GM15510 (cell line): Measurements from ENCODE around the gene CHMP2B.

Experiments used
- POLR2A ChIP-seq: IDR thresholded peaks from 3 replicates; pipeline ENCODE4 v1.6.1; 2011; ENCODE audit warnings: borderline replicate concordance; ENCODE audit not compliant: insufficient read length; ENCODE audit errors: extremely low read depth

CHMP2B gene

DNA sequence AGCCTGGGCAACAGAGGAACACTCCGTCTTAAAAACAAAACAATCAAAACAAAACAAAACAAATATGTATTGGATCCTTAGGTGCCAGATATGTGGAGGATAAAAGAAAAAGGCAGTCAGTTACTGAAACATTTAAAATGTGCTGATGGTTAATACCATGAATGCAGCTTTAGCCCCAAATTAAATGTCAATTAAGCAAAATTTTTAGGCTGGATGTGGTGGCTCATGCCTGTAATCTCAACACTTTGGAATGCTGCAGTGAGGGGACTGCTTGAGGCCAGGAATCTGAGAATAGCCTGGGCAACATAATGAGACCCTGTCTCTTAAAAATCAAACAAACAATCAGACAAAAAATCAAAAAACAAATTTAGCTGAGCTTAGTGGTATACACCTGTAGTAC, 8.5 kb upstream of the CHMP2B start:
- no peak for TF ChIP-seq POLR2A

GRCh38 chr3:87219611-87220010, 7.5 kb upstream of the CHMP2B start:
- TF ChIP-seq POLR2A = no peak

DNA sequence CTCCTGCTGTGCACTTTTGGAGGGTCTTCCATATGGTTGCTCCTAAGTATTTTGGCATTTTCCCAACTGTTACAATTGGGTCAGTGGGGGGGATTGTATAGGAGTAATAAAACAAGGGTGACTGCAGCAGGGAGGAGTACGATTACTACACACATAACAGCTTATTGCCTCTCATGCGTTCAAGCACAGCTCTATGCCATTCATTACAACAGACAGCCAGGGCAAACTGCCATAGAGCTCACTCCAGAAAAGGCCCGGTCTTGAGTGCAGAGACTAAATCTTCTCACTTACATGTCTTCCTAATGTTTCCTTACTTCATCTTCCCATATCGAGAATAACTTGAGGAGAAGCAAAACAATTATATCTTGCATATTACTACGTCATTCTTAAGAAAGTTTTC, 1.4 kb upstream of the CHMP2B start:
- TF ChIP-seq POLR2A = no peak

DNA sequence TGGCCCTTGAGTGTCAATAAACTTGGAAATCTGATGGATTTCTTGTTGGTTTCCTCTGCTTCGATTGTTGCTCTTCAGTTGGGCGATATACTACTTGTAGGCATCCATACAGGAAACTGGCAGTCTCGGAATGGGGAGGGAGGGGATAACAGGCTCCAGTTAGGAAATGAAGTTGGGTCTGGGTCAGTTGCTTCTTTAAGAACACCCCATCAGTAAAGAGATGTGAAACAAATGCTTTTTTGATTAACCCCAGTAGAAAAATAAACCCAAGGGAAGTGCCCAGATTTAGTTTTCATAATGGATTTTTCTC, 681 bp downstream of the CHMP2B start:
- no peak for TF ChIP-seq POLR2A

DNA sequence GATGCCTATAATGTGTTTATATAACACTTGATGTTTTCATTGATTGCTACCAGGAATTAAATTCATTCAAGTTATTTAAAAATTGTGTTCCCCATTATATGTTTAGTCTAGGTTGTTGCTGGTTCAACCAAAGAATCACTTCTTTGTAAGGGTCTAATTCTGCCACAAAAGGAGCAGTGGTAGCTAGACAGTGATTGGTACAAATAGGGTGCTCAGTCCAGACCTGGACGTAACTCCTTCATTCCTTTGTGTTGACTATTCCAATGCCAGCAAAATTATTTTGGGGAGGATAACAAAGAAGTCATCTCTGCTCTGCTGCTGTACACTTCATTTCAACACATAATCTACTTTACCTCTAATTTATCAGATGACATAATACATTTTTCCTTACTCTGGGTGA, 1.2 kb downstream of the CHMP2B start:
- no peak for TF ChIP-seq POLR2A

DNA sequence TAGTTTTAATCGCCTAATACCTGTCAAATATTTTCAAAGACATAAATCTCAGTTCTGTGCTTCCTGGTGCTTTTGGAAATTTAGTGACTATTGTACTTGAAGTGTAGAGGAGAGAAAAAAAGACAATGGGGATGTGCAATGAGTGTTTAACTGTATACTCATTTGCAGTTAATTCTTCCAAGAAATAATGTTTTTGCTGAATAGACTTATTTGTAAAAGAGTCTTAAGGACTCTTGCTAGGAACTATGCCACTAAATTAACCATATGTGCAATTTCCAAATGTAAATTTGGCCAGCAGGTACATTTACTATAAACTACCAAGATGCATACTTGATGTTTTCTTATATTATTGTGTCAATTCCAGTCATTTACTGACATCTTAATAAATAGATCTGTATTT, 2.0 kb downstream of the CHMP2B start:
- TF ChIP-seq POLR2A = no peak

GRCh38 chr3:87233805-87234204, 6.7 kb downstream of the CHMP2B start:
- TF ChIP-seq POLR2A = no peak

DNA sequence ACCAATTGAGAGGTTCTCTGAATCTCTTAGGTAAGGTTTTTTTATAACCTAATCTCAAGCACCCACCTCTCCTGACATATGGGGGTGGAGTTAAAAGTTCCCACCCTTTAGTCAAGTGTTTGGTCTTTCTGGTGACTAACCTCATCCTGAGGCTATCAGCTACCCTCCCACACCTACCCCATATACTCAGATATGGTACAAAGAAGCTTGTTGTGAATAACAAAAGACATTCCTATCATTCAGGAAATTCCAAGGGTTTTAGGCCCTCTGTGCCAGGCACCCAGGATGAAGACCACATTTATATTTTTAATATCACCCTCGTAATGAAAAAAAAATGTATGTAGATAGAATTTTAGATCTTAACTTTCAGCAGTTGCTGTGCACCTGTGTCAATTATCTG, 9.0 kb downstream of the CHMP2B start:
- TF ChIP-seq POLR2A = no peak

DNA sequence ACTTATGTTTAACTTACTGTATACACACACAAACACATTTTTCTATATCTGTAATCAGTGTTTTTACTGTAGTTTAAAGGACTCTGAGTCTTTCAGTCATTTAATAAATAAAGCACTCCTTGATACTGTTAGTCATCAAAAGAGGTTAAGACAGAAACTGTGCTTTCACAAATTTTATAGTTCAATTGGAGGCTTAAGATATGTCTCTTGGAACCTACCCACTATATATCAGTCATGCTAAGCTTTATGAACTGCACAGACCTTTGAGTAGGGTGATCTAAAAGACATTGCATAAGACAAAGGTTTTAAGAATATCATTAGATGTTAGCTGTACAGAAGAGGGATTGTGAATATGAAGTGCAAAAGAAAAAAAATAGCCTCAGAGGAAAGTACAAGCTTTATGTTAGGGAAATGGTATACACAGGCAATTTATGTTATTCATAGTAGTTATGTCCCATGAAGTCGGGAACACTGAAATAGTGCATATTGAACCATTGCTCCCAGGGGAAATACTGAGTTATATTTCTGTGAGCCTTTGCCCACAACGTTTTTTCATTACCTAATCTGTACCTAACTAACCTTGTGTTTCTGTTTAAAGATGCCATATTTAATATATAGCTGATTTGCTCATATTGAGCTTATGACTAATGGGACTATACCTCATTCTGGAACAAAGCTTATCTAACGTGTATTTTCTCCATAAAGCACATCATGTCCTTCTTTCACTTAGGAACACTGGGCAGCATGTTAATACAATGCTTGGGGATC, 19.7 kb downstream of the CHMP2B start:
- TF ChIP-seq POLR2A = no peak

GRCh38 chr3:87247430-87247773, 20.3 kb downstream of the CHMP2B start:
- TF ChIP-seq POLR2A = no peak

GRCh38 chr3:87248831-87249230, 21.7 kb downstream of the CHMP2B start:
- TF ChIP-seq POLR2A = no peak

DNA sequence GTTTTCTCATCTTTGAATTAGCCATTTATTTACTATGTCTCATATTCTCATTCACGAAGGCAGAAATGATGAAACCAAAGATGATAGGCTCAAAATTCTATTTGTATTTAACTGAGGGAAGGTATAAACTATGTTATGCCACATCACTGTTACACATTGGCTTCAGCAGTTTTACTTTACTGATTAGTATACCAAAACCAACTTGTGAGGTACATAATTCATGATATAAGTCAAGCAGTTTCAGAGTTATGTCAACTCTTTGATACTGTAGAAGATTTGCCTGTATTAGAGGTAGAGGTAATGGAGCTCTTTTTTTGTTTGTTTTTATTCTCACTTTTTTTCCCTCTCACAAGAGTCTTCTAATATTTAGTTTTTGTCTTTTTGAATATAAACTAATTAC, 22.9 kb downstream of the CHMP2B start:
- no peak for TF ChIP-seq POLR2A

DNA sequence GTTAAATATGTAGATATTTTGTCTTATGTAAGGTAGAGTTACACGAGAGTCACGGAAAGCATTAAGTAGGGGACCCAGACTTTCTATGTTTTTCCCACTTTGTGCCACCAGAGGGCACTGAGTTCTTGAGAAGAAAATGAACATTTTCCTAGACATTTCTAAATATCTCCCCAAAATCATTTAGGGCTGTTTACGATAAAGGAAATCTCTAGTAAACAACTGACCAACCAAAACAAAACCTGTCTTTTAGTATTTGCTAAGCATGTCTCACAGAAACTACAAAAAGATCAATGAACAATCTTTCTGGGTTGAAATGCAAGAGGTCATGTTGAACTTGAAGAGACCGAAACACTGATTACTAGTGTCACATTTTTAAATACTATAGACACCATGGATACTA, 33.2 kb downstream of the CHMP2B start:
- no peak for TF ChIP-seq POLR2A

- TF ChIP-seq POLR2A = no peak
Measured at GRCh38 chr3:87261925-87262324, 34.8 kb downstream of the CHMP2B start.

DNA sequence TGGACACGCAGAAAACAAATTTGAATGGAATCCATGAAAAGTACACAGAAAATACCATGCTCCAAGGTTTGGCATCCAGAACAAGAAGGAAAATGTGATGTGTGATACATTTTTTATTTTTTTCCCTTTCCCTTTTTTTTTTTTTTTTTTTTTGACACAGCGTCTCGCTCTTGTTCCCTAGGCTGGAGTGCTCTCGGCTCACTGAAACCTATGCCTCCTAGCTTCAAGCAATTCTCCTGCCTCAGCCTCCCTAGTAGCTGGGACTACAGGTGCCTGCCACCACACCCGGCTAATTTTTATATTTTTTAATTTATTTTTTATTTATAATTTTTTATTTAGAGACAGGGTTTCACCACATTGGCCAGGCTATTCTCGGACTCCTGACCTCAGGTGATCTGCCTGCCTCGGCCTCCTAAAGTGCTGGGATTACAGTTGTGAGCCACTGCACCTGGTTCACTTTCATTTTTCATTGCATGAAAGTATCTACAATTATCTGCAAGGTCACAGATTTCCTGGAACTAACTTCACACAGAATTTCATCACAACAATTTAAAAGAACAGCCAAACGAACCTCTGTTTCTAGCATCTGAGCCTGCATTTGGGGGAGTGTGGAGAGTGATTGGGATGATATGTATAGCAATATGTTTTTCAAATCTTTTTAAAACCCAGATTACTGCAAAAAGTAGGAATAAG, 41.0 kb downstream of the CHMP2B start:
- no peak for TF ChIP-seq POLR2A

DNA sequence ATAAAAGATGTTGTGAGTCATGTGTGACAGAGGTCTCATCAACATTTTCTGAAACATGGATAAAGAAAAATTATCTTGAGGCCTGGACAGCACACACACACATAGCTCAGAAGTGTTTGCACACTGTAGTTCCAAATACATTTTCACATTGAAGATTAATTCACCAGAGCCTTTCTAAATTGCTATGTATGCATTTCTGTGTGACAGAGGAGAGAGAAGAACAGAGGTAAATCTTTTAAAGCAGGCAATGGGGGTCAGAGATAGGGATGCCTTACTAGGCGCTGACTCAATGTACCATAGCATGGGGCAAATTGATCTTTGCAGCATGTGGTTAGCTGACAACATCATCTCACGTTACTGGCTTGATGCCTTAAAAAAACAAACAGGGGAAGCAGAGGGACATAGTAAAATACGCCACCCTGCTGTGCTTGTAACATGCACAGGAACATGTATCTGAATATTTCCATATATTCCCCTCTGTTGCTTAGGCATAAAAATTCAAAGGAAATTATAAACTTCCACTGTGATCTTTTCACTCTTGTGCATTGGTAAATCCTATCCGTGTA, 41.6 kb downstream of the CHMP2B start:
- TF ChIP-seq POLR2A = no peak
